WERI-Rb-1 (cell line): ENCODE results near the gene PRDM8.

Source experiments
- DNase-seq: peaks from one replicate; pipeline ENCODE4 v3.0.0-alpha.2; 2020
- H3K27ac ChIP-seq: fragments of 250-450 bp; sonication (Bioruptor Pico); 2 replicates; pipeline ENCODE4 v1.5.1; 2020; ENCODE audit warnings: mild to moderate bottlenecking, moderate library complexity
- H3K27me3 ChIP-seq: fragments of 250-450 bp; sonication (Bioruptor Pico); 2 replicates; pipeline ENCODE4 v1.5.1; 2021; ENCODE audit warnings: mild to moderate bottlenecking, low read depth, moderate library complexity; ENCODE audit not compliant: insufficient read depth, severe bottlenecking
- H3K36me3 ChIP-seq: fragments of 250-450 bp; sonication (Bioruptor Pico); 2 replicates; pipeline ENCODE4 v1.5.1; 2020; ENCODE audit warnings: mild to moderate bottlenecking, moderate library complexity
- H3K4me3 ChIP-seq: 2 replicates; pipeline ENCODE4 v1.5.1; 2011; ENCODE audit warnings: low read depth, mild to moderate bottlenecking, control low read depth, low read length
- H3K9me3 ChIP-seq: fragments of 250-450 bp; sonication (Bioruptor Pico); 2 replicates; pipeline ENCODE4 v1.5.1; 2021; ENCODE audit warnings: mild to moderate bottlenecking, moderate library complexity; ENCODE audit not compliant: severe bottlenecking
- CTCF ChIP-seq: IDR thresholded peaks from 2 replicates; pipeline ENCODE4 v1.5.1; 2011; ENCODE audit warnings: low read depth, mild to moderate bottlenecking, control low read depth, inconsistent platforms, low read length

PRDM8 gene

GRCh38 chr4:80226094-80226493, 28.8 kb downstream of the PRDM8 start:
- H3K4me3 ChIP-seq = no peak overlapping the region
- no peak overlapping the region for H3K27ac ChIP-seq
- no peaks in the 10 kb centered on the region for H3K27me3 ChIP-seq
- no peaks in the 10 kb centered on the region for H3K9me3 ChIP-seq
- DNase-seq = no peak
- no peak for TF ChIP-seq CTCF
- H3K36me3 ChIP-seq = no peaks in the 10 kb centered on the region

GRCh38 chr4:80228460-80228859, 31.2 kb downstream of the PRDM8 start:
- TF ChIP-seq CTCF = no peak
- no peaks in the 10 kb centered on the region for H3K27me3 ChIP-seq
- DNase-seq = no peak
- H3K4me3 ChIP-seq = no peak overlapping the region
- no peak overlapping the region for H3K27ac ChIP-seq
- H3K9me3 ChIP-seq = no peaks in the 10 kb centered on the region
- H3K36me3 ChIP-seq = no peaks in the 10 kb centered on the region

- H3K4me3 ChIP-seq = no peak overlapping the region
- H3K27me3 ChIP-seq = no peaks in the 10 kb centered on the region
- H3K9me3 ChIP-seq = no peaks in the 10 kb centered on the region
- no peak for TF ChIP-seq CTCF
- no peak overlapping the region for H3K27ac ChIP-seq
- DNase-seq = no peak
- no peaks in the 10 kb centered on the region for H3K36me3 ChIP-seq
These were observed 31.8 kb downstream of the PRDM8 start for GRCh38 chr4:80229128-80229527.

- DNase-seq = no peak
- H3K4me3 ChIP-seq = no peak overlapping the region
- H3K36me3 ChIP-seq = no peaks in the 10 kb centered on the region
- no peaks in the 10 kb centered on the region for H3K27me3 ChIP-seq
- no peak for TF ChIP-seq CTCF
- no peak overlapping the region for H3K27ac ChIP-seq
- no peaks in the 10 kb centered on the region for H3K9me3 ChIP-seq
These were observed 32.3 kb downstream of the PRDM8 start for GRCh38 chr4:80229590-80229989.

- DNase-seq = no peak
- H3K36me3 ChIP-seq = no peaks in the 10 kb centered on the region
- H3K27me3 ChIP-seq = no peaks in the 10 kb centered on the region
- no peak for TF ChIP-seq CTCF
- H3K4me3 ChIP-seq = no peak overlapping the region
- no peaks in the 10 kb centered on the region for H3K9me3 ChIP-seq
- no peak overlapping the region for H3K27ac ChIP-seq
These were observed 33.9 kb downstream of the PRDM8 start for GRCh38 chr4:80231180-80231579.

- Histone ChIP-seq H3K27ac (no peak overlapping the region), H3K27me3 (no peaks in the 10 kb centered on the region), H3K36me3 (no peaks in the 10 kb centered on the region), H3K4me3 (no peak overlapping the region), H3K9me3 (no peaks in the 10 kb centered on the region)
- DNase-seq = no peak
- no peak for TF ChIP-seq CTCF
These were observed 35.5 kb downstream of the PRDM8 start for GRCh38 chr4:80232707-80233370.
